ENCODE results near the gene DYNLT5. TPM values are rescaled to one million over a fixed set of nuclear protein-coding genes. Genes with fewer than 3 reads are reported as not detected.

DYNLT5 gene
- total and polyA plus RNA-seq, 7 donors: 0.34 to 6.4 (median 0.55) TPM; not detected in 1

DNA sequence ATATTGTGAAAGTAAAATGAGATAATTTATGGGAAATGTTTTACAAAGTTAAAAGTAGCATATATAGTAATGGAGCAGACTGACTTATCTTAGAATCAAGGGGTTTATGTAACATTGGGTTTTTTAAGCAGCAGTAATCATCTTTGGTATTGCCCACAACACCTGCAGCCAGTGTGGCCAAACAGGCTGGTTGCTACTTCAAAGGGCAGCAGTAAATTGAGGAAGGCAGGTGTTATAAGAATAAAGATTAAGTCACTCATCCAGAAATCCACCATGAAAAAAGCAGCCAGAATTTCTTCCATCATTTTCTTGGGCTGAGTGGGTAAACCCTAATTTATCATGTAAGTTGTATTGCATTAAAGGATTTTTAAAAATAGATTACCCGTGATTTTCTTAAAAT, 16.7 kb downstream of the DYNLT5 start:
- Histone ChIP-seq H3K36me3 (no peaks in the 10 kb centered on the region), H3K27ac (no peak overlapping the region), H3K4me1 (no peaks in the 10 kb centered on the region), H3K27me3 (no peaks in the 10 kb centered on the region), H3K9me3 (no peaks in the 10 kb centered on the region), H3K4me3 (no peak overlapping the region)
- TF ChIP-seq POLR2A (IDR thresholded peaks at IDR 0.05) (no peak), EP300 (IDR thresholded peaks at IDR 0.05) (no peak), POLR2AphosphoS5 (IDR thresholded peaks at IDR 0.05) (no peak)
- TF ChIP-seq, protein P1, sequence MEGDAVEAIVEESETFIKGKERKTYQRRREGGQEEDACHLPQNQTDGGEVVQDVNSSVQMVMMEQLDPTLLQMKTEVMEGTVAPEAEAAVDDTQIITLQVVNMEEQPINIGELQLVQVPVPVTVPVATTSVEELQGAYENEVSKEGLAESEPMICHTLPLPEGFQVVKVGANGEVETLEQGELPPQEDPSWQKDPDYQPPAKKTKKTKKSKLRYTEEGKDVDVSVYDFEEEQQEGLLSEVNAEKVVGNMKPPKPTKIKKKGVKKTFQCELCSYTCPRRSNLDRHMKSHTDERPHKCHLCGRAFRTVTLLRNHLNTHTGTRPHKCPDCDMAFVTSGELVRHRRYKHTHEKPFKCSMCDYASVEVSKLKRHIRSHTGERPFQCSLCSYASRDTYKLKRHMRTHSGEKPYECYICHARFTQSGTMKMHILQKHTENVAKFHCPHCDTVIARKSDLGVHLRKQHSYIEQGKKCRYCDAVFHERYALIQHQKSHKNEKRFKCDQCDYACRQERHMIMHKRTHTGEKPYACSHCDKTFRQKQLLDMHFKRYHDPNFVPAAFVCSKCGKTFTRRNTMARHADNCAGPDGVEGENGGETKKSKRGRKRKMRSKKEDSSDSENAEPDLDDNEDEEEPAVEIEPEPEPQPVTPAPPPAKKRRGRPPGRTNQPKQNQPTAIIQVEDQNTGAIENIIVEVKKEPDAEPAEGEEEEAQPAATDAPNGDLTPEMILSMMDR (IDR thresholded peaks at IDR 0.05): no peak
- intact Hi-C loops (cut with DNase I): no loop called here
- DNase-seq: no peak
- WGBS, 2 donors: 87 to 94% methylated on average over 1 of the region's 1 CpG

DNA sequence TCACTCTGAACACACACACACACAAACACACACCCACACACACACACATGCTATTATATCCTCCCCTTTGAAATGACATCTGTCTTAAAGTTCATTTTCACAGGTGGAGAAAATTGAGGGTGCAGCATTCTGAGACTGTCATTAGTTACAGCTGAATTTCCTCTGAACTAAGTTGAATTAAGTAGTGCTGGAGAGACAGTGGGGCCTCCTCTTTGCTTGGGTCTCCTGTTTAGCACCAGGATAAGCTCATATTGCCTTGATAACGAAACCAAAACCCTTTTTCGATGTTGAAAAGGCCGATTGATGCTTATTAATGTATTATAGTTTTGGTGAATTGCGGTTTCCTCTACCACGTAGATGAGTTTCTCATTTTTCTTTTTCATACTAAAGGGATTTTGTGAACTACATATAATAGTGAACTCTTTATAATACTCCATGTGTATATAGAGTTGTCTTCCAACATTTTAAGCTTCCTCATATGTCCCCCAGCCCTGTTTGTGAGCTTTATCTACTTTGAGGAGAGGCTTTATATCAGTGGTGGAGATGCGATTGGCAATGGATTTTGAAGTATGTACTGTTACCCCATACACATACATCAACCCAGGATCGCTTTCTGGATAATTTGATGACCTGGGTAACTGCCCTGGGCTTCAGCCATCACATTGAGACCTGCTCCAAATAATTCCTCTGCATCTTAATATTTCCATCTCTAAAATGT, 17.4 kb downstream of the DYNLT5 start:
- H3K4me1 ChIP-seq: no peaks in the 10 kb centered on the region
- intact Hi-C loops (cut with DNase I): no loop called here

DNA sequence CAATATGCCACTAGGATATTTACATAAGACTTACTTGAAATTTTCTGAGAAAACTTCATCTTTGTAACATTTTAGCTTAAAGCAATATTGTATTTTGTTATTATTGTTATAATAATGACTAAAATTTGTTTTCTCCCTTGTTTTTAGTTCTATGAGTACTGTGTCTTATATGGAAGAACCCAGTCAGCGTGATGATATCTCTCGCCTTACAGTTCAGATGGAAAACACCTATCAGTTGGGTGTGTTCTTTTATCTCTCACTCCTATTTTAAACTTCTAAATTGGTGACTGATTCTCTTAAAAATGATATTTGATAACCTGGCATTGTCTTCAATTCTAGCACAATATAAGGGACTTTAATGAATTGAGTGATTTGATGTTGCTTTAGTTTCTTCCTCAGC, 18.0 kb downstream of the DYNLT5 start:
- intact Hi-C loops (cut with DNase I): no loop called here
- no peaks in the 10 kb centered on the region for H3K9me3 ChIP-seq
- WGBS, 2 donors: 91 to 96% methylated on average over 2 of the region's 2 CpGs
- no peak overlapping the region for H3K4me3 ChIP-seq
- DNase-seq: no peak
- no peak overlapping the region for H3K27ac ChIP-seq
- H3K4me1 ChIP-seq: no peaks in the 10 kb centered on the region
- TF ChIP-seq POLR2AphosphoS5 (IDR thresholded peaks at IDR 0.05) (no peak), POLR2A (IDR thresholded peaks at IDR 0.05) (no peak), EP300 (IDR thresholded peaks at IDR 0.05) (no peak)
- TF ChIP-seq, protein P1 (IDR thresholded peaks at IDR 0.05): no peak
- no peaks in the 10 kb centered on the region for H3K36me3 ChIP-seq
- no peaks in the 10 kb centered on the region for H3K27me3 ChIP-seq

More for the DNA sequence above, 17.4 kb downstream of the DYNLT5 start:
- 86 to 89% methylated on average over 7 of the region's 7 CpGs for WGBS, 2 donors
- Histone ChIP-seq H3K9me3 (no peaks in the 10 kb centered on the region), H3K27me3 (no peaks in the 10 kb centered on the region), H3K4me3 (no peak overlapping the region), H3K36me3 (no peaks in the 10 kb centered on the region), H3K27ac (no peak overlapping the region)
- no peak for DNase-seq
- TF ChIP-seq, protein P1 (IDR thresholded peaks at IDR 0.05): no peak
- TF ChIP-seq POLR2A (IDR thresholded peaks at IDR 0.05) (no peak), EP300 (IDR thresholded peaks at IDR 0.05) (no peak), POLR2AphosphoS5 (IDR thresholded peaks at IDR 0.05) (no peak)

DNA sequence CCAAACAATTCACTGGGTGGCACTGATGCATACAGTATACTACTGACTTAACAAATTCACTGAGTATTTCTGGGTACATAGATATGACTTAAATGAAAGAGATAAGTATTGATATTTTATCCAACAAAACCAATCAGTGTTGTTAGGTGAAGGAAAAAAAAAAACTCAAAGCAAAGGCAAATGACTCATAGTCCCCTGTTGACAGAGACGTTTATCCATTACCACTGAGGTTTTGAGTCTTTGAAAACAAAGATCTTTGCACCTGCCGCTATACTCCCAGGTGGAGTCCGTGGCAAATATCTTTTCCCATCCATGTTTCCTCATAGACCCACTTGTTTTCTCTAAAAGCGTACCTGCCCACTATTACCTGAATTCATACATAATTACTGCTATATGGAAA, 18.4 kb downstream of the DYNLT5 start:
- 41 to 67% methylated on average over 4 of the region's 4 CpGs for WGBS, 2 donors
- H3K4me1 ChIP-seq: no peaks in the 10 kb centered on the region
- no peak for DNase-seq
- TF ChIP-seq POLR2AphosphoS5 (IDR thresholded peaks at IDR 0.05): no peak
- no peak for TF ChIP-seq EP300 (IDR thresholded peaks at IDR 0.05)
- TF ChIP-seq, protein P1 (IDR thresholded peaks at IDR 0.05): no peak
- no peak for TF ChIP-seq POLR2A (IDR thresholded peaks at IDR 0.05)
- no peaks in the 10 kb centered on the region for H3K9me3 ChIP-seq
- no peaks in the 10 kb centered on the region for H3K36me3 ChIP-seq
- intact Hi-C loops (cut with DNase I): no loop called here
- H3K4me3 ChIP-seq: no peak overlapping the region
- no peak overlapping the region for H3K27ac ChIP-seq
- no peaks in the 10 kb centered on the region for H3K27me3 ChIP-seq

DNA sequence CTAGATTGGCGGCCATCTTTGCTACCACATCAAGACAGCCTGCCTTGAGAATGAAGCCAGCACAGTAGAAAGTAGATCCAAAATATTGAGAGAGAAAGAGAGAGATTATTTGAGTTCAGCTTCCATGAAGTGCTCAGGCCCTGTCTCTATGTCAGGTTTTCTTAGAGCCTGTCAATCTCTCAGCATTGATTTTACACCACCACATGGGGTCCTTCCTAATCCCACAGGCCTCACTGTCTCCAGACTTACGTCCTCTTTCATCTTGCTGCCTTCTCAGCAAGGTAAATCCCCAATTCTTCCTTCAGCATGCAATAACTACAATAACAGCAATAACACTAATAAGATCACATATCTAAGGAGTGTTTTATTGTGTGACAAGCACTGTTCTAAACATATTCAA, 21.0 kb downstream of the DYNLT5 start:
- no peak for TF ChIP-seq EP300 (IDR thresholded peaks at IDR 0.05)
- TF ChIP-seq, protein P1 (IDR thresholded peaks at IDR 0.05): no peak
- no peak for TF ChIP-seq POLR2AphosphoS5 (IDR thresholded peaks at IDR 0.05)
- no peak for TF ChIP-seq POLR2A (IDR thresholded peaks at IDR 0.05)
- Histone ChIP-seq H3K4me3 (no peak overlapping the region), H3K4me1 (no peaks in the 10 kb centered on the region), H3K9me3 (no peaks in the 10 kb centered on the region), H3K27me3 (no peaks in the 10 kb centered on the region), H3K27ac (no peak overlapping the region), H3K36me3 (no peaks in the 10 kb centered on the region)
- no peak for DNase-seq
- WGBS, 2 donors: 95 to 96% methylated on average over 2 of the region's 2 CpGs
- intact Hi-C loops (cut with DNase I): no loop called here
